Endodermal cell (in vitro differentiated cells): ENCODE measurements around the gene CFAP97D2. TPM values are rescaled to one million over a fixed set of nuclear protein-coding genes. Genes with fewer than 3 reads are reported as not detected.
"Not testable (repeated sequence)": the region's sequence is repeated elsewhere in the genome, so short reads cannot be mapped to it uniquely, and the experiment has no call there.

Experiments
- DNase-seq: peaks from one replicate; pipeline ENCODE4 v3.0.0-alpha.2; 2017
- H3K27ac ChIP-seq: 2 replicates; pipeline ENCODE4 v1.5.1; 2013; ENCODE audit warnings: mild to moderate bottlenecking, low read depth, low read length, moderate library complexity
- H3K27me3 ChIP-seq: 2 replicates; pipeline ENCODE4 v1.6.1; 2013; ENCODE audit warnings: mild to moderate bottlenecking, low read length, moderate library complexity; ENCODE audit not compliant: insufficient read depth, control insufficient read depth, poor library complexity, severe bottlenecking
- H3K36me3 ChIP-seq: 2 replicates; pipeline ENCODE4 v1.7.0; 2013; ENCODE audit warnings: mild to moderate bottlenecking, low read length, moderate library complexity; ENCODE audit not compliant: control insufficient read depth, insufficient read depth
- H3K4me1 ChIP-seq: one replicate; pipeline ENCODE4 v1.7.0; 2013; ENCODE audit warnings: low read length; ENCODE audit not compliant: control insufficient read depth, insufficient read depth
- H3K4me3 ChIP-seq: 2 replicates; pipeline ENCODE4 v1.5.1; 2013; ENCODE audit warnings: mild to moderate bottlenecking, low read length, moderate library complexity
- H3K9ac ChIP-seq: 2 replicates; pipeline ENCODE4 v1.6.1; 2013; ENCODE audit warnings: mild to moderate bottlenecking, low read length, moderate library complexity; ENCODE audit not compliant: poor library complexity, severe bottlenecking; ENCODE audit errors: extremely low read depth
- H3K9me3 ChIP-seq: 2 replicates; pipeline ENCODE4 v1.6.1; 2013; ENCODE audit warnings: mild to moderate bottlenecking, low read length, moderate library complexity; ENCODE audit not compliant: control insufficient read depth
- H3K27ac Mint-ChIP-seq: 2 replicates; pipeline ENCODE4 v1.8.0; 2020; ENCODE audit warnings: mixed read lengths
- H3K27me3 Mint-ChIP-seq: 2 replicates; pipeline ENCODE4 v1.8.0; 2021; ENCODE audit warnings: mild to moderate bottlenecking, mixed read lengths; ENCODE audit not compliant: insufficient read depth
- H3K36me3 Mint-ChIP-seq: 2 replicates; pipeline ENCODE4 v1.8.0; 2020; ENCODE audit warnings: low read depth, mixed read lengths
- H3K4me1 Mint-ChIP-seq: 2 replicates; pipeline ENCODE4 v1.8.0; 2020; ENCODE audit warnings: mixed read lengths
- H3K4me3 Mint-ChIP-seq: 2 replicates; pipeline ENCODE4 v1.8.0; 2020; ENCODE audit warnings: mild to moderate bottlenecking, moderate library complexity, mixed read lengths
- H3K9me3 Mint-ChIP-seq: 2 replicates; pipeline ENCODE4 v1.8.0; 2020; ENCODE audit warnings: mild to moderate bottlenecking, mixed read lengths
- WGBS, 2 experiments: methylation state at CpG; one replicate each; pipeline versions ENCODE4 v1.1.5 to v1.1.7; 2013; ENCODE audit warnings: missing lambda C conversion rate in 2 of 2, mixed read lengths in 1 of 2; ENCODE audit not compliant: insufficient coverage in 1 of 2, insufficient read length in 1 of 2; 5-methylcytosine and 5-hydroxymethylcytosine counted together
- total RNA-seq, 2 donors: library from RNA; stranded (reverse); fragmentation: NEBNext Ultra II Directional in 1 of 2; extraction: Animal tissue kit (Norgen Biotek cat#: 25700) in 1 of 2; gene quantifications; 2 replicates in 1 of 2; 3 replicates in 1 of 2; pipeline ENCODE4 v1.2.1, GENCODE V29; 2021
- TF ChIP-seq, protein P1 (sequence below): fragments of 200-600 bp; sonication (generic); conservative IDR thresholded peaks from 2 replicates; pipeline ENCODE4 v1.5.0; 2021; ENCODE audit warnings: antibody characterized with exemption, mild to moderate bottlenecking

CFAP97D2 gene
- total RNA-seq, 2 donors from 2014 or later = not detected

DNA sequence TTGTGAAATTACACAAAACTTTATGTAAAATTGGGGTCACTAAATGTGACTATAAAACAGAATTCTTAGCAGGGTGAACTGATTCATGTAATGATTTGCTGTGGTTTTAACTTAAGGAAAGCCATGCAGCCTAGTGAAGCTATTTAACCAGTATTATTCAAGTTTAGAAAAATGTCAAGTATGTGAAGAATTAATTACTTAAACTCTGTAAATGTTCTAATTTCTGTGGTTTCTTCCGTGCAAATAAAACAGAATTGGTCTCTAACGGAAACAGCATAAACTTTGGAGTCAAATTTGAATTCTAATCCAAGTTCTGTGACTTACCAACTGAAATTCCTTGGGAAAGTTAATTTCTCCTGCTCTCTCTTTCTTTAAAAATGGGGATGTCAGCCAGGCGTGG, 69.0 kb downstream of the CFAP97D2 start:
- peaks cover 96% of the 10 kb centered on the region for H3K36me3 ChIP-seq
- no peaks in the 10 kb centered on the region for H3K27me3 ChIP-seq
- no peak overlapping the region for H3K4me3 ChIP-seq
- H3K4me1 ChIP-seq = no peaks in the 10 kb centered on the region
- peaks cover 8% of the 10 kb centered on the region for H3K9me3 ChIP-seq
- TF ChIP-seq, protein P1, sequence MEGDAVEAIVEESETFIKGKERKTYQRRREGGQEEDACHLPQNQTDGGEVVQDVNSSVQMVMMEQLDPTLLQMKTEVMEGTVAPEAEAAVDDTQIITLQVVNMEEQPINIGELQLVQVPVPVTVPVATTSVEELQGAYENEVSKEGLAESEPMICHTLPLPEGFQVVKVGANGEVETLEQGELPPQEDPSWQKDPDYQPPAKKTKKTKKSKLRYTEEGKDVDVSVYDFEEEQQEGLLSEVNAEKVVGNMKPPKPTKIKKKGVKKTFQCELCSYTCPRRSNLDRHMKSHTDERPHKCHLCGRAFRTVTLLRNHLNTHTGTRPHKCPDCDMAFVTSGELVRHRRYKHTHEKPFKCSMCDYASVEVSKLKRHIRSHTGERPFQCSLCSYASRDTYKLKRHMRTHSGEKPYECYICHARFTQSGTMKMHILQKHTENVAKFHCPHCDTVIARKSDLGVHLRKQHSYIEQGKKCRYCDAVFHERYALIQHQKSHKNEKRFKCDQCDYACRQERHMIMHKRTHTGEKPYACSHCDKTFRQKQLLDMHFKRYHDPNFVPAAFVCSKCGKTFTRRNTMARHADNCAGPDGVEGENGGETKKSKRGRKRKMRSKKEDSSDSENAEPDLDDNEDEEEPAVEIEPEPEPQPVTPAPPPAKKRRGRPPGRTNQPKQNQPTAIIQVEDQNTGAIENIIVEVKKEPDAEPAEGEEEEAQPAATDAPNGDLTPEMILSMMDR = no peak
- DNase-seq = no peak
- no peak overlapping the region for H3K4me3 Mint-ChIP-seq
- H3K27ac ChIP-seq = no peak overlapping the region
- H3K9me3 Mint-ChIP-seq = no peaks in the 10 kb centered on the region
- no peaks in the 10 kb centered on the region for H3K27me3 Mint-ChIP-seq
- no peak overlapping the region for H3K27ac Mint-ChIP-seq
- 95 to 99% methylated on average over 3 of the region's 3 CpGs for WGBS, 2 experiments
- peaks cover 87% of the 10 kb centered on the region for H3K36me3 Mint-ChIP-seq
- H3K9ac ChIP-seq = no peak overlapping the region
- no peaks in the 10 kb centered on the region for H3K4me1 Mint-ChIP-seq

DNA sequence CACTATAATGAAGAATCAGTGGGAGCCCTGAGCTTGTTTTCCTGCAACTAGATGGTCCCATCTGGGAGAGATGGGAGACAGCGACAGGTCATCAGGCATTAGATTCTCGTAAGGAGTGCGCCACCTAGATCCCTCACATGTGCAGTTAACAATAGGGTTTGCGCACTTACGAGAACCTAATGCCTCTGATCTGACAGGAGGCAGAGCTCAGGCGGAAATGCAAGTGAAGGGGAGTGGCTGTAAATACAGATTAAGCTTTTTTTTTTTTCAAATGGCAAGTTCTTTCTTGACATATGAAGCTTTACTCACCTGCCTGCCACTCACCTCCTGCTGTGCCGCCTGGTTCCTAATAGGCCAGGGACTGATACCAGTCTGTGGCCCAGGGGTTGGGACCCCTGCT, 70.0 kb downstream of the CFAP97D2 start:
- Histone ChIP-seq H3K9me3 (peaks cover 8% of the 10 kb centered on the region), H3K4me1 (no peaks in the 10 kb centered on the region), H3K36me3 (peaks cover 95% of the 10 kb centered on the region), H3K9ac (no peak overlapping the region), H3K27me3 (no peaks in the 10 kb centered on the region), H3K4me3 (no peak overlapping the region), H3K27ac (no peak overlapping the region)
- Mint-ChIP-seq H3K36me3 (peaks cover 87% of the 10 kb centered on the region), H3K4me3 (no peak overlapping the region), H3K27me3 (no peaks in the 10 kb centered on the region), H3K4me1 (no peaks in the 10 kb centered on the region), H3K27ac (no peak overlapping the region), H3K9me3 (no peaks in the 10 kb centered on the region)
- 90 to 97% methylated on average over 5 to 7 of the region's 7 CpGs for WGBS, 2 experiments
- DNase-seq = no peak
- TF ChIP-seq, protein P1 = no peak

DNA sequence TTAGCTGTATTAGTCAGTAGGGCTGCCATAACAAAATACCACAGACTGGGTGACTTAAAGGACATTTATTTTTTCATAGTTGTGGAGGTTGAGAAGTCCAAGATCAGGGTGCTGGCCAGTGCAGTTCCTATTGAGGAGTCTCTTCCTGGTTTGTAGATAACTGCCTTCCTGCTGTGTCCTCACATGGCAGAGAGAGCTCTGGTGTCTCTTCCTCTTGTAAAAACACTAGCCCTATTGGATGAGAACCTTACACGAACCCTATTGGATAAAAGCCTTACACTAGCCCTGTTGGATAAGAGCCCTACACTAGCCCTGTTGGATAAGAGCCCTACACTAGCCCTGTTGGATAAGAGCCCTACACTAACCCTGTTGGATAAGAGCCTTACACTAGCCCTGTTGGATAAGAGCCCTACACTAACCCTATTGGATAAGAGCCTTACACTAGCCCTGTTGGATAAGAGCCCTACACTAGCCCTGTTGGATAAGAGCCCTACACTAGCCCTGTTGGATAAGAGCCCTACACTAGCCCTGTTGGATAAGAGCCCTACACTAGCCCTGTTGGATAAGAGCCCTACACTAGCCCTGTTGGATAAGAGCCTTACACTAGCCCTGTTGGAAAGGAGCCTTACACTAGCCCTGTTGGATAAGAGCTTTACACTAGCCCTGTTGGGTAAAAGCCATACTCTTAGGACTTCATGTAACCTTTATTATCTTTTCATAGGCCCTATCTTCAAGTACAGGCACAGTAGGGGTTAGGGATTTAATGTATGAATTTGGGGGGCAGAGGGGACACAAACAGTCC, 72.8 kb downstream of the CFAP97D2 start:
- WGBS, 2 experiments = 95% methylated on average over 1 of the region's 1 CpG; no CpG with 5 or more reads in 1 of the 2 experiments
- not testable (repeated sequence) for H3K4me3 Mint-ChIP-seq, H3K27me3 ChIP-seq, H3K9me3 Mint-ChIP-seq, H3K27me3 Mint-ChIP-seq, H3K9ac ChIP-seq, H3K27ac Mint-ChIP-seq, H3K4me1 ChIP-seq, H3K4me3 ChIP-seq, H3K27ac ChIP-seq, DNase-seq, H3K9me3 ChIP-seq
- Mint-ChIP-seq H3K36me3 (peaks cover 81% of the 10 kb centered on the region), H3K4me1 (peaks cover 11% of the 10 kb centered on the region)
- peaks cover 95% of the 10 kb centered on the region for H3K36me3 ChIP-seq
